Lower lobe of right lung (tissue), 2 donors: Measurements from ENCODE around the gene TES. TPM values are rescaled to one million over a fixed set of nuclear protein-coding genes. Genes with fewer than 3 reads are reported as not detected.
A peak's percentile ranks its signal among the peaks of the same experiment; 100 is the strongest.

ENCODE experiments used
- ATAC-seq, 2 donors: fragments of 200-7000 bp; cut with Tn5 transposase; one replicate each; pipeline ENCODE4 v1.9.1; 2020 to 2022; ENCODE audit warnings: mild to moderate bottlenecking in 2 of 2, moderate library complexity in 2 of 2
- DNase-seq: peaks from one replicate; pipeline ENCODE4 v3.0.0-alpha.2; 2020
- H3K27ac ChIP-seq: fragments of 200-600 bp; one replicate; pipeline ENCODE4 v1.8.0; 2022
- H3K27me3 ChIP-seq: fragments of 200-600 bp; one replicate; pipeline ENCODE4 v1.8.0; 2022; ENCODE audit warnings: low read depth
- H3K36me3 ChIP-seq: fragments of 200-600 bp; one replicate; pipeline ENCODE4 v1.8.0; 2022; ENCODE audit warnings: mild to moderate bottlenecking
- H3K4me1 ChIP-seq: fragments of 200-600 bp; one replicate; pipeline ENCODE4 v1.8.0; 2022
- H3K4me3 ChIP-seq: fragments of 200-600 bp; one replicate; pipeline ENCODE4 v1.8.0; 2022; ENCODE audit warnings: mild to moderate bottlenecking
- H3K9me3 ChIP-seq: fragments of 200-600 bp; one replicate; pipeline ENCODE4 v1.8.0; 2022
- CTCF ChIP-seq: fragments of 200-600 bp; IDR thresholded peaks from one replicate; pipeline ENCODE4 v1.8.0; 2022; ENCODE audit warnings: antibody characterized with exemption, mild to moderate bottlenecking
- intact Hi-C: fragments of 100-400 bp; cut with DNase I; formaldehyde crosslinking; loops from one replicate; pipeline ENCODE4 v1.11.0; 2022
- total RNA-seq: library from RNA; stranded (reverse); fragmentation: NEBNext Ultra II Directional; extraction: Animal tissue kit (Norgen Biotek cat#: 25700); gene quantifications from one replicate; pipeline ENCODE4 v1.2.1, GENCODE V29; 2021
- donor health status: DM: no; HTN: yes; CAD: no; lungs with severe emphysema.

The TES gene
- total RNA-seq, 1 donor from 2014 or later: 74.5 TPM

GRCh38 chr7:116228241-116228640 is 17.9 kb downstream of the TES start:
- Histone ChIP-seq H3K36me3 (no peaks in the 10 kb centered on the region), H3K9me3 (no peaks in the 10 kb centered on the region), H3K27me3 (no peaks in the 10 kb centered on the region), H3K27ac (no peak overlapping the region), H3K4me3 (no peak overlapping the region), H3K4me1 (peaks cover 57% of the 10 kb centered on the region)
- no peak for TF ChIP-seq CTCF
- DNase-seq (no peak), ATAC-seq (no peak)
- intact Hi-C loops: no loop called here

- Histone ChIP-seq H3K4me1 (peaks cover 54% of the 10 kb centered on the region), H3K9me3 (no peaks in the 10 kb centered on the region), H3K27me3 (no peaks in the 10 kb centered on the region), H3K36me3 (no peaks in the 10 kb centered on the region), H3K27ac (peak overlapping the region; percentile 4), H3K4me3 (no peak overlapping the region)
- no peak for TF ChIP-seq CTCF
- DNase-seq (no peak), ATAC-seq (no peak)
- intact Hi-C loops: no loop called here
Measured at GRCh38 chr7:116229366-116229765, 19.0 kb downstream of the TES start.

- no peak for TF ChIP-seq CTCF
- intact Hi-C loops: no loop called here
- no peak overlapping the region for H3K4me3 ChIP-seq
- ATAC-seq: peak; percentile 21 to 34
- no peaks in the 10 kb centered on the region for H3K27me3 ChIP-seq
- no peaks in the 10 kb centered on the region for H3K9me3 ChIP-seq
- no peak for DNase-seq
- no peaks in the 10 kb centered on the region for H3K36me3 ChIP-seq
- peak overlapping the region; percentile 51 for H3K27ac ChIP-seq
- peaks cover 51% of the 10 kb centered on the region for H3K4me1 ChIP-seq
Measured at GRCh38 chr7:116230191-116231005, 20.1 kb downstream of the TES start.

GRCh38 chr7:116231543-116231942 is 21.2 kb downstream of the TES start:
- Histone ChIP-seq H3K36me3 (no peaks in the 10 kb centered on the region), H3K27me3 (no peaks in the 10 kb centered on the region), H3K9me3 (no peaks in the 10 kb centered on the region), H3K4me3 (no peak overlapping the region), H3K4me1 (peaks cover 51% of the 10 kb centered on the region), H3K27ac (no peak overlapping the region)
- ATAC-seq: no peak
- no peak for DNase-seq
- intact Hi-C loops: no loop called here
- no peak for TF ChIP-seq CTCF

- peaks cover 51% of the 10 kb centered on the region for H3K4me1 ChIP-seq
- no peak for TF ChIP-seq CTCF
- H3K36me3 ChIP-seq: no peaks in the 10 kb centered on the region
- no peak overlapping the region for H3K4me3 ChIP-seq
- intact Hi-C loops: no loop called here
- DNase-seq (no peak), ATAC-seq (peak in 1 of 2 donors; percentile 51)
- H3K27ac ChIP-seq: no peak overlapping the region
- H3K9me3 ChIP-seq: no peaks in the 10 kb centered on the region
- no peaks in the 10 kb centered on the region for H3K27me3 ChIP-seq
Measured at GRCh38 chr7:116231949-116232348, 21.6 kb downstream of the TES start.
